H1 (cell line): ENCODE data around the gene SLC35G6. TPM values are rescaled to one million over a fixed set of nuclear protein-coding genes. Genes with fewer than 3 reads are reported as not detected.

Experiments used
- CTCF ChIA-PET: fragments of 300-600 bp; sonication (Branson Sonifier 250); formaldehyde crosslinking; loops from one replicate; lab custom pipeline; 2021; ENCODE audit not compliant: partially characterized antibody; lab: Charles Lee
- POLR2A ChIA-PET: fragments of 300-600 bp; sonication (Branson Sonifier 250); formaldehyde crosslinking; loops from one replicate; lab custom pipeline; 2021; ENCODE audit warnings: inconsistent platforms; ENCODE audit not compliant: partially characterized antibody; lab: Charles Lee
- DNase-seq, 2 experiments: peaks; one replicate each; pipeline versions ENCODE4 v3.0.0 to v3.0.0-alpha.2; 2010 to 2022; ENCODE audit warnings: low spot score in 2 of 2, low read depth in 1 of 2, mixed read lengths in 1 of 2
- FAIRE-seq: peaks from 2 replicates; lab custom pipeline; 2011; peaks lifted over from hg19 to GRCh38; lab: Jason Lieb, UNC
- H2AFZ ChIP-seq: 2 replicates; pipeline ENCODE4 v1.8.1; 2012; ENCODE audit warnings: low read length, inconsistent platforms
- H2AK5ac ChIP-seq: 2 replicates; pipeline ENCODE4 v1.6.1; 2013; ENCODE audit warnings: low read depth, low read length
- H2BK120ac ChIP-seq: replicated peaks from 2 replicates; pipeline ENCODE3; 2013; ENCODE audit warnings: low read depth, low read length, inconsistent platforms
- H2BK12ac ChIP-seq: 2 replicates; pipeline ENCODE4 v1.6.1; 2013; ENCODE audit warnings: low read depth, low read length
- H2BK15ac ChIP-seq: 2 replicates; pipeline ENCODE4 v1.6.1; 2013; ENCODE audit warnings: low read length
- H2BK20ac ChIP-seq: 2 replicates; pipeline ENCODE4 v1.6.1; 2013; ENCODE audit warnings: low read length
- H2BK5ac ChIP-seq: 2 replicates; pipeline ENCODE4 v1.6.1; 2013; ENCODE audit warnings: low read depth, low read length
- H3K14ac ChIP-seq: 2 replicates; pipeline ENCODE4 v1.6.1; 2013; ENCODE audit warnings: inconsistent platforms; ENCODE audit not compliant: insufficient read length
- H3K18ac ChIP-seq: 2 replicates; pipeline ENCODE4 v1.6.1; 2013; ENCODE audit warnings: low read length; ENCODE audit errors: extremely low read depth
- H3K23ac ChIP-seq: 2 replicates; pipeline ENCODE4 v1.6.1; 2013; ENCODE audit warnings: inconsistent platforms; ENCODE audit not compliant: insufficient read length
- H3K23me2 ChIP-seq: 2 replicates; pipeline ENCODE4 v1.6.1; 2013; ENCODE audit warnings: low read depth, low read length
- H3K27ac ChIP-seq: 2 replicates; pipeline ENCODE4 v1.6.1; 2011; ENCODE audit warnings: low read depth, low read length, inconsistent platforms
- H3K27me3 ChIP-seq, 4 experiments: replicated peaks in 1 of 4; 1 replicate in 1 of 4; 2 replicates in 3 of 4; pipeline versions ENCODE4 v1.6.1 to v1.8.1; 2011 to 2013; ENCODE audit warnings: low read length in 3 of 4, mild to moderate bottlenecking in 3 of 4, inconsistent platforms in 2 of 4, mixed read lengths in 2 of 4, moderate library complexity in 1 of 4; ENCODE audit not compliant: control insufficient read depth in 3 of 4, insufficient read depth in 3 of 4; ENCODE audit errors: extremely low read depth in 1 of 4
- H3K36me3 ChIP-seq, 4 experiments: 2 replicates each; pipeline versions ENCODE4 v1.6.1 to v1.8.1; 2011 to 2013; ENCODE audit warnings: mild to moderate bottlenecking in 4 of 4, low read length in 3 of 4, moderate library complexity in 2 of 4, control low read depth in 1 of 4, inconsistent platforms in 1 of 4; ENCODE audit not compliant: insufficient read depth in 4 of 4, control insufficient read depth in 2 of 4
- H3K4ac ChIP-seq: replicated peaks from 2 replicates; pipeline ENCODE3; 2013; ENCODE audit warnings: low read length, low read depth, mixed read lengths, inconsistent platforms; ENCODE audit not compliant: insufficient read length
- H3K4me1 ChIP-seq, 4 experiments: replicated peaks in 1 of 4; 1 replicate in 1 of 4; 2 replicates in 3 of 4; pipeline versions ENCODE4 v1.6.1 to v1.8.1; 2011 to 2013; ENCODE audit warnings: low read length in 3 of 4, inconsistent platforms in 2 of 4, mixed read lengths in 1 of 4; ENCODE audit not compliant: insufficient read depth in 4 of 4, control insufficient read depth in 3 of 4
- H3K4me2 ChIP-seq, 2 experiments: 2 replicates each; pipeline versions ENCODE4 v1.6.1 to v1.8.1; 2011 to 2013; ENCODE audit warnings: low read depth in 2 of 2, low read length in 2 of 2, control low read depth in 1 of 2, inconsistent platforms in 1 of 2, mild to moderate bottlenecking in 1 of 2; ENCODE audit not compliant: insufficient read depth in 1 of 2
- H3K4me3 ChIP-seq, 4 experiments: fragments of 200-600, 300-600 bp in 1 of 4; sonication (generic), shearing (Covaris generic), sonication (Bioruptor Twin) in 1 of 4; 2 replicates each; pipeline versions ENCODE4 v1.5.1 to v1.8.1; 2011 to 2016; ENCODE audit warnings: low read length in 4 of 4, low read depth in 3 of 4, control low read depth in 2 of 4, inconsistent platforms in 2 of 4, mild to moderate bottlenecking in 2 of 4, mixed read lengths in 1 of 4, moderate library complexity in 1 of 4; ENCODE audit not compliant: insufficient read depth in 2 of 4; ENCODE audit errors: extremely low read depth in 1 of 4
- H3K56ac ChIP-seq: replicated peaks from 2 replicates; pipeline ENCODE3; 2013; ENCODE audit warnings: low read depth, mild to moderate bottlenecking, mixed read lengths, low read length, inconsistent platforms; ENCODE audit not compliant: insufficient read length
- H3K79me1 ChIP-seq: 2 replicates; pipeline ENCODE4 v1.6.1; 2013; ENCODE audit warnings: low read depth, low read length, control low read depth
- H3K79me2 ChIP-seq, 2 experiments: 2 replicates each; pipeline versions ENCODE4 v1.6.1 to v1.8.1; 2012 to 2013; ENCODE audit warnings: low read length in 2 of 2, mild to moderate bottlenecking in 2 of 2, inconsistent platforms in 1 of 2; ENCODE audit not compliant: insufficient read depth in 2 of 2, control insufficient read depth in 1 of 2
- H3K9ac ChIP-seq, 4 experiments: replicated peaks in 1 of 4; 1 replicate in 1 of 4; 2 replicates in 3 of 4; pipeline versions ENCODE4 v1.6.1 to v1.8.1; 2011 to 2013; ENCODE audit warnings: low read depth in 3 of 4, low read length in 3 of 4, control low read depth in 2 of 4, mild to moderate bottlenecking in 2 of 4, moderate library complexity in 2 of 4, inconsistent platforms in 1 of 4; ENCODE audit errors: extremely low read depth in 1 of 4
- H3K9me3 ChIP-seq, 2 experiments: 2 replicates each; pipeline versions ENCODE4 v1.6.1 to v1.8.1; 2012 to 2013; ENCODE audit warnings: mild to moderate bottlenecking in 2 of 2, moderate library complexity in 2 of 2, control low read depth in 1 of 2, inconsistent platforms in 1 of 2, low read depth in 1 of 2, low read length in 1 of 2, mixed read lengths in 1 of 2; ENCODE audit not compliant: insufficient read depth in 2 of 2
- H4K20me1 ChIP-seq, 2 experiments: replicated peaks in 1 of 2; 2 replicates each; pipeline versions ENCODE3 to v1.8.1; 2011 to 2013; ENCODE audit warnings: inconsistent platforms in 2 of 2, low read length in 2 of 2, mild to moderate bottlenecking in 1 of 2; ENCODE audit not compliant: insufficient read depth in 2 of 2, control insufficient read depth in 1 of 2
- H4K5ac ChIP-seq: 2 replicates; pipeline ENCODE4 v1.6.1; 2013; ENCODE audit warnings: low read length, low read depth, mixed read lengths, inconsistent platforms; ENCODE audit not compliant: insufficient read length
- H4K8ac ChIP-seq: 2 replicates; pipeline ENCODE4 v1.8.0; 2013; ENCODE audit warnings: mild to moderate bottlenecking, moderate library complexity, low read length, inconsistent platforms; ENCODE audit not compliant: insufficient read depth; ENCODE audit errors: extremely low read depth
- H4K91ac ChIP-seq: replicated peaks from 2 replicates; pipeline ENCODE3; 2013; ENCODE audit warnings: low read length, mixed read lengths, inconsistent platforms; ENCODE audit not compliant: insufficient read length
- CEBPB ChIP-seq: IDR thresholded peaks from 2 replicates; pipeline ENCODE4 v1.6.1; 2012; ENCODE audit warnings: low read depth, low read length
- NRF1 ChIP-seq: IDR thresholded peaks from 2 replicates; pipeline ENCODE4 v1.6.1; 2011; ENCODE audit warnings: mild to moderate bottlenecking, low read depth, low read length, improper control_type of control experiment
- RBBP5 ChIP-seq: IDR thresholded peaks from 2 replicates; pipeline ENCODE4 v1.7.1; 2012; ENCODE audit warnings: low read depth, mild to moderate bottlenecking, inconsistent platforms, low read length, moderate library complexity, borderline replicate concordance
- SP2 ChIP-seq: IDR thresholded peaks from 2 replicates; pipeline ENCODE4 v1.6.1; 2012; ENCODE audit warnings: mild to moderate bottlenecking, low read length, inconsistent platforms
- TAF1 ChIP-seq: IDR thresholded peaks from 2 replicates; pipeline ENCODE4 v1.6.1; 2011; ENCODE audit warnings: mild to moderate bottlenecking, low read depth, low read length
- WGBS, 2 experiments: shearing (Covaris generic) in 1 of 2; methylation state at CpG; one replicate each; pipeline versions ENCODE4 v1.1.6 to v1.1.7; 2013 to 2015; ENCODE audit warnings: low lambda C conversion rate in 2 of 2, mixed read lengths in 2 of 2, inconsistent platforms in 1 of 2, low coverage in 1 of 2, missing lambda C conversion rate in 1 of 2; ENCODE audit not compliant: insufficient replicate concordance in 2 of 2, insufficient coverage in 1 of 2, insufficient read length in 1 of 2; ENCODE audit errors: extremely low coverage in 1 of 2, missing lambda C conversion rate in 1 of 2; 5-methylcytosine and 5-hydroxymethylcytosine counted together
- polyA plus RNA-seq, 7 experiments: library from polyadenylated mRNA; depleted of rRNA in 3 of 7; stranded (reverse) in 5 of 7; unstranded in 2 of 7; fragments of >200 nt in 5 of 7; fragments of 200-250 nt in 2 of 7; gene quantifications; 1 replicate in 5 of 7; 2 replicates in 1 of 7; 4 replicates in 1 of 7; pipeline versions ENCODE4 v1.2.1 to v1.2.3, GENCODE V29; 2011 to 2013; ENCODE audit warnings: missing spikeins in 2 of 7, mixed read lengths in 2 of 7
- total RNA-seq: library from RNA; stranded (reverse); fragmentation: NEBNext Ultra II Directional; extraction: Animal tissue kit (Norgen Biotek cat#: 25700); gene quantifications from 2 replicates; pipeline ENCODE4 v1.2.1, GENCODE V29; 2021
- TF ChIP-seq, protein P1 (sequence below): IDR thresholded peaks from 2 replicates; pipeline ENCODE4 v1.6.1; 2012; ENCODE audit warnings: low read length, inconsistent platforms

The SLC35G6 gene
- total and polyA plus RNA-seq, 2 of the 8 experiments (the other 6 are each of a cell fraction or from before 2014, with no cell fraction given) = 0.05 TPM; not detected in 1

DNA sequence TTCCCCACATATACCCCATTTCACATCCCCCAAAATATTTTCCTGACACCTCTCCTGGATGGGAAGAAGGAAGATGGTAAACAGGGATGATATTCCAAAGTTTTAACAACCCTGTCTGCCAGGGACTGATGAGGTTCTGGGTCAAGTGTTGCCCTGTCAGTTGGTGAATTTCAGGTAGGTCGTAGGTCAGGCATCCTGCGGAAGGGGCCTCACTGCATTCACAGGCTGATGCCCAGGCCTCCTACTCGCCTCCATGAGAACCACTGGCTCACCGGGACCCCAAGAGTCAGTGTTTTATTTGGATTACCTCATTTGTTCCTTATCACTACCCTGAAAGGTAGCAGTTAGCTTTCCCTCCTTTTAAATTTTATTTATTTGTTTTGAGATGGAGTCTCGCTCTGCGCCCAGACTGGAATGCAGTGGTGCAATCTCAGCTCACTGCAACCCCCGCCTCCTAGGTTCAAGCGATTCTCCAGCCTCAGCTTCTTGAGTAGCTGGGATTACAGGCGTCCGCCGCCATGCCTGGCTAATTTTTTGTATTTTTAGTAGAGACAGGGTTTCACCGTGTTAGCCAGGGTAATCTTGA, 12.3 kb upstream of the SLC35G6 start:
- no peak overlapping the region for H3K27ac ChIP-seq
- H3K4me3 ChIP-seq = no peak overlapping the region
- TF ChIP-seq, protein P1, sequence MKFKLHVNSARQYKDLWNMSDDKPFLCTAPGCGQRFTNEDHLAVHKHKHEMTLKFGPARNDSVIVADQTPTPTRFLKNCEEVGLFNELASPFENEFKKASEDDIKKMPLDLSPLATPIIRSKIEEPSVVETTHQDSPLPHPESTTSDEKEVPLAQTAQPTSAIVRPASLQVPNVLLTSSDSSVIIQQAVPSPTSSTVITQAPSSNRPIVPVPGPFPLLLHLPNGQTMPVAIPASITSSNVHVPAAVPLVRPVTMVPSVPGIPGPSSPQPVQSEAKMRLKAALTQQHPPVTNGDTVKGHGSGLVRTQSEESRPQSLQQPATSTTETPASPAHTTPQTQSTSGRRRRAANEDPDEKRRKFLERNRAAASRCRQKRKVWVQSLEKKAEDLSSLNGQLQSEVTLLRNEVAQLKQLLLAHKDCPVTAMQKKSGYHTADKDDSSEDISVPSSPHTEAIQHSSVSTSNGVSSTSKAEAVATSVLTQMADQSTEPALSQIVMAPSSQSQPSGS = no peak
- TF ChIP-seq SP2 (no peak), NRF1 (no peak), TAF1 (no peak), RBBP5 (no peak), CEBPB (no peak)
- peaks cover 2% of the 10 kb centered on the region for H3K79me1 ChIP-seq
- no peak overlapping the region for H2BK20ac ChIP-seq
- no peaks in the 10 kb centered on the region; a peak in 1 of 4 replicates for H3K79me2 ChIP-seq
- no peak overlapping the region for H3K9ac ChIP-seq
- no peak for FAIRE-seq
- H2BK15ac ChIP-seq = no peak overlapping the region
- POLR2A ChIA-PET = interaction anchor here (0.6 to 13.8 kb wide), 2 partner anchors 13 to 199 kb away, joined by 4 to 200 read pairs; partner anchors contain the start of genes POLR2A, SLC35G6 and ZBTB4
- no peak overlapping the region for H2BK12ac ChIP-seq
- DNase-seq = no peak
- no peaks in the 10 kb centered on the region for H3K9me3 ChIP-seq
- H3K56ac ChIP-seq = no peak overlapping the region
- peaks cover 0 to 1% of the 10 kb centered on the region in 2 experiments for H4K20me1 ChIP-seq
- no peak overlapping the region for H3K4me2 ChIP-seq
- H2BK120ac ChIP-seq = no peak overlapping the region
- H3K36me3 ChIP-seq = peaks cover 0 to 3% (median 0%) of the 10 kb centered on the region in 4 experiments; a peak in 2 of 8 replicates
- no peak overlapping the region for H4K91ac ChIP-seq
- no peak overlapping the region for H4K5ac ChIP-seq
- no peak overlapping the region for H2AFZ ChIP-seq
- H4K8ac ChIP-seq = no peak overlapping the region
- H3K23me2 ChIP-seq = no peaks in the 10 kb centered on the region
- H3K14ac ChIP-seq = no peak overlapping the region
- no peak overlapping the region for H3K4ac ChIP-seq
- H2BK5ac ChIP-seq = no peak overlapping the region
- no peak overlapping the region for H3K23ac ChIP-seq
- H3K27me3 ChIP-seq = no peaks in the 10 kb centered on the region
- 86% methylated on average over 12 of the region's 12 CpGs; no CpG with 5 or more reads in 1 of the 2 experiments for whole genome bisulfite sequencing, 2 experiments
- CTCF ChIA-PET = interaction anchor here (1.7 kb wide), 1 partner anchor 8 kb away, joined by 4 read pairs; no protein-coding TSS in a partner anchor
- H3K18ac ChIP-seq = no peak overlapping the region
- no peak overlapping the region for H2AK5ac ChIP-seq
- H3K4me1 ChIP-seq = no peaks in the 10 kb centered on the region
